CD4-positive, alpha-beta T cell treated with Interleukin-15 for 1 hour (primary cell): ENCODE results near the gene CNPPD1.

Source experiments
- DNase-seq: peaks from one replicate; pipeline ENCODE4 v3.0.0-alpha.2; 2020

CNPPD1 gene

DNA sequence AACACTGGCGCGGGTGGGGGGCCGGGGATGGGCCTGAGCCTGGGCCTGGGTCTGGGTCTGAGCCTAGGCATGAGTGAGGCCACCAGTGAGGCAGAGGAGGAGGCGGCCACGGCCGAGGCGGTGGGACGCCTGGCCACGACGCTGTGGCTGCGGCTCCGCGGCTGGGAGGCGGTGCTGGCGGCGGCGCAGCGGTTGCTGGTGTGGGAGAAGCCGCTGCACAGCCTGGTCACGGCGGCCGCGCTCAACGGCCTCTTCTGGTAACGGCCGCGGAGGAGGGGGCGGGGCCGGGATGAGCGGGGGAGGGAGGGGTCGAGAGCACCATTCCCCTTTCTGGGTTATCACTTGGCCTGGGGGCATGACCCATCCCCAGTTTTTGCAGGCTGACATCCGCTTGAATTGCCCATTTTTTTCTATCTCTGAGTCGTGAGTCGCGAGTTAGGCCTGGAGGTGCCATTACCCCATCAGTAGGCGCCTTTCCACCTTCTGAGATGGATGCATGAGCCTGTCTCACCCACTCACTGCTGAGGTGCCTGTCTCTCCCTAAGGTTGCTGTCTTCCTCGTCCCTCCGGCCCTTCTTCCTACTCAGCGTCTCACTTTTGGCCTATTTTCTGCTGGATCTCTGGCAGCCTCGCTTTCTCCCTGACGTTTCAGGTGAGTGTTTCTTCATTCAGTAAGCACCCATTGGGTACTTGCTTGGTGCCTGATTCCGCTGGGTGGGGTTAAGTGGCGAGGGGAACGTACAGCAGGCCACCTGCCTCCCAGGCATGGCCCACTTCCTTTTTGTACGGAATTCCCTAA lies 1.9 kb upstream of the CNPPD1 start:
- DNase-seq, result no peak

- peak; percentile 92 for DNase-seq
These were observed 1.0 kb upstream of the CNPPD1 start, which contains the start of gene RETREG2 for GRCh38 chr2:219177552-219178376. TSS of gene RETREG2 (plus strand) at chr2:219178275. CDS start at chr2:219178353, 78 bp downstream.

- DNase-seq, result peak; percentile 69
These were observed 552 bp downstream of the CNPPD1 start for GRCh38 chr2:219175928-219176817.

DNA sequence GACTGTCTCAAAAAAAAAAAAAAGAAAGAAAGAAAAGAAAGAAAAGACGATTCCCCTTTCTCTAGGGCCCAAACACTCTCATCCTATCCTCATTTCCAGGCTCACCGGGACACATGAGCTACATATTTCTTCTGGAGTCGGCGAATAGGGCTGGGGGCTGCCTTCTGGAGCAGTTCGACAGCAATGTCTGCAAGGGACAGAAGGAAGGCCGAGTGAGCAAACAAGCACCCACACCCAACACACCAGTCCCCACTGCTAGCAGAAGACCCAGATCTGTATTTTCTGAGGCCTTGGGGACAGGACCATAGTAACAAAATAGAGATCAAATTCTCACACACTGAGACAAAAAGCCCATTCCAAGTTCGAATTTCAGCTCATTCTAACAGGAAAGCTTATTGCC lies 1.2 kb downstream of the CNPPD1 start:
- no peak for DNase-seq

DNA sequence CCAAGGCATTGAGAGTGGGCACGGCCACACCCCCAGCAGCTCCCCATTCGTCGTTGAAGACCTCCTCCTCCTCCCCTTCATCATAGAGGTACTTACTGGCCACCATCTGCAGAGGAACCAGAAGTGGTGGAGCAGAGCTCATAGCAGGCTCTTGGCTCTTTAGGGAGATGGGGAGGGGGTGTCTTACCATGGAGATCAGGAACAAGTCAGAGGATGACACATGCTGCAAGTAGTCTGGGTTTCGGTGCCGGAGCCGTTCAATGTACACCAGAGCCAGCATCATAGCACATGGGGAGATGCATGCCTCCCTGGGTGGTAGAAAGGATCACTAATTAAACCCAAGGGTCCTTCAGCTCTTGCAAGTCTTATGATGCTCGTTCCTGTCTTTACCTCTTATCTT lies 1.9 kb downstream of the CNPPD1 start:
- DNase-seq, result no peak

DNA sequence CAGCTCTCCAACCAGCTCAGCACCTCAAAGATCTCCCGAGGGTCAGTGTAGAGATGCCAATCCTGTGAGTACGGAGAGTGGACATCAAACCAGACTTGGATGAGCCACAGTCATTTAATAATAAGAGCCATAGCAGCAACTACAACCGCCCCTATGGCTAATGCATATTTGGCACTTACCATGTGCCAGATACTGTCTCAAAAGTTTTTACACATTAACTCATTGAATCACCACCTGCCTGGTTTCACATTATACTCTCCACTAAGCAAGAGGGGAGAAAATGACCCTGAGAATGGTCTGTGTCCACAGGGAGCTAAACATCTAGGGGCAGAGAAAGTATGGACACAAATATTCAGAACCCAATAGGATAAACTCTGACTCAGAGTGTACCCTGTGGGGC lies 2.6 kb downstream of the CNPPD1 start:
- DNase-seq, result no peak

DNA sequence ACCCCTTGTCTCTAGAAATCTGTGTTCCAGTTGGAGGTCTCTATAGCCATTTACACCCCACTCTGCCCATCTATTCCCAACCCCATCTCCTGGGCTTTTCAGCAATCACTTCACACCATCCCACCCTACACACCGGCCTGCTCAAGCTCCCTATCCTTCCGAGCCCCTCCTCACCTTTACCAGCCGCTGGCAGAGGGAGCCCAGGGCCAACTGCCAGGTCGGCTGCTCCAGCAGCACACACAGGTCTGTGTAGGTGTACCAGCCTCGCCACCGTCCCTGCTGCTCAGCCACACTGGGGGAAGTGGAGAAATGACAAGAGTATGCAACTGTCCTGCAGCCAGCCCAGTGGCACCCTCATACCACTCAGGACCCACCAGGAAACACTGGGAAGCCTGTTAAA lies 3.5 kb downstream of the CNPPD1 start:
- DNase-seq, result no peak

- DNase-seq, result no peak
These were observed 4.2 kb downstream of the CNPPD1 start for GRCh38 chr2:219172231-219173154.

- DNase-seq, result no peak
These were observed 5.5 kb downstream of the CNPPD1 start for GRCh38 chr2:219171231-219171651.

DNA sequence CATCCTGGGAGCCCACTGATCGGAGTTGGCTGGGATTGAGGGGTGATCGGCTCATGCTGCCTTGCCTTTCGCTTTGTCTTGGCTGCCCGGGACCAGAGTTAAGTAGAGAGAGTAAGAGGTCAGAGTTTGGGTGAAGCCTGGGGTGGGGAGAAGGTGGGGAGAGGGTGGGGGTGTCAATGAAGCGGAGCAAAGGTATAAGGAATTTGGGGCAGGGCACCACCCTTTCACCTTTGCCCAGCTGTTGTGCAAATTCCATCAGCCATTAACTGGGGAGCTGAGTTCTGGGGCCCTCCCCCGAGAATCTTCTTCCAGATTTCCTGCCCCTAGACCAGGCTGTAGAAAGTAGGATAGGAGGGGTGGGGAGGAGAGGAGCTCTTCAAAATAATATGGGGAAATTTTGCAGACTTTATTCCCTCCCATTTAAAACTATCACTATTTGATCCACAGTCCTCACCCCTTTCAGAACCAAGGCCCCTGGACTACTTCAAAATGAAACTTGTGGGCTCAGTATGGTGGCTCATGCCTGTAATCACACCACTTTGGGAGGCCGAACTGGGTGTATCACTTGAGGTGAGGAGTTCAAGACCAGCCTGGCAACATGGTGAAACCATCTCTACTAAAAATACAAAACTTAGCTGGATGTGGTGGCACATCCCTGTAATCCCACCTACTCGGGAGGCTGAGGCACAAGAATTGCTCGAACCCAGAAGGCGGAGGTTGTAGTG lies 6.6 kb downstream of the CNPPD1 start, which contains the start of gene SLC23A3:
TSS of gene SLC23A3 (minus strand) at position 100 of the 725 bp plus-strand sequence. CDS start at position 55, 45 bp downstream.
- no peak for DNase-seq

GRCh38 chr2:219168932-219169331 lies 7.8 kb downstream of the CNPPD1 start:
- DNase-seq, result no peak

DNA sequence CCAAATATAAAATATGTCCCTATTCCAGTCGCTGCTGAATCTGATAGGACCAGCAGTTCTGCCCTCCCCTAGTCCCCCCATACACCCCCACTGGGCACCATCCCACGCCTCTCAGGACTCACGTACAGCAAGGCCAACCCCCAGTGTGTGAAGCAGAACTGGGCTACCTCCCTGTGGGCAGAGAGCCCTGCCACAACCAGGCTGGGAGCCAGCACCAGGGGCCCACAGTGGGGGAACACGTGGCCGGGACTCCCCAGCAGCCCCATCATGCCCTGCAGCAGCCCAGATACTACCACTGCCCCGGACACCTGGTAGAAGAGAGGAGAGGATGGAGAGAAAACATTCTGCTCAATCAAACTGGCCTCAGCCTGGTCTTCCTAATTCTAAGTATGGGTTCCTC lies 8.2 kb downstream of the CNPPD1 start:
- no peak for DNase-seq

GRCh38 chr2:219167997-219168396 lies 8.7 kb downstream of the CNPPD1 start:
- no peak for DNase-seq

DNA sequence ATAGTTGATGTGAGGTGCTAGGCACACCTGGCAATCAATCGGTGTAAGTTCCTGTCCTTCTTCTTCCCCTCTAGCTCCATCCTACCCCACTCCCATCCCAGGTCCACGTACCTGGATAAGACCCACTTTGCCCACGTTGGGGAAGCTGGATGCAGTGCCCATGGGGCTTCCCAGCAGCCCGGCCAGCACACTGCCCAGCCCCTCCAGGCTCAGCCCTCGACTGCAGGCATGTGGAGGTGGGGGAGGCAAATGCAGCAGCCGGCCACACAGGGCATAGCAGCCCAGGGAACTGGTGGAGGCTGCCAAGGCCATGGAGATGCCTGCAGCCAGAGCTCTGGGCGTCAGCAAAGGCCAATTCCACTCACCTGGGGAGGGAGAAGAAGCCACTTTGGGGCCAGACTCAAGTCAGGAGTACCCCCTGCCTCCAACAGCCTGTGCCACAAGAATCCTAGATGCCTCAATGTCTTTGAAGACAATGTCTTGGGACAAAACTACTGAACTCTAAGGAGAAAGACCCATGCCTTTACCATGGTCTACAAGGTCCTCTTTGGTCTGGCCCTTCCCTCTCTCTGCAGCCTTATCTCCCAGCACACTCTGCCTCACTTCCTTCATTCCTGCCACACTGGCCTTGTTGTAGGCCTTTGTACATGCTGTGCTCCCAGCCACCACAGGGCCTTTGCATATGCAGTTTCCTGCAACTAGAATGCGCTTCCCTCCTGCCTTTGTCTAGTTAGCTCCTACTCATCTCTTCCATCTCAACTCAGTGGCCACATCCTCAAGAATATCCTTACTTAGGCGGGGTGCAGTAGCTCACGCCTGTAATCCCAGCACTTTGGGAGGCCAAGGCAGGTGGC lies 11.4 kb downstream of the CNPPD1 start:
- no peak for DNase-seq

DNA sequence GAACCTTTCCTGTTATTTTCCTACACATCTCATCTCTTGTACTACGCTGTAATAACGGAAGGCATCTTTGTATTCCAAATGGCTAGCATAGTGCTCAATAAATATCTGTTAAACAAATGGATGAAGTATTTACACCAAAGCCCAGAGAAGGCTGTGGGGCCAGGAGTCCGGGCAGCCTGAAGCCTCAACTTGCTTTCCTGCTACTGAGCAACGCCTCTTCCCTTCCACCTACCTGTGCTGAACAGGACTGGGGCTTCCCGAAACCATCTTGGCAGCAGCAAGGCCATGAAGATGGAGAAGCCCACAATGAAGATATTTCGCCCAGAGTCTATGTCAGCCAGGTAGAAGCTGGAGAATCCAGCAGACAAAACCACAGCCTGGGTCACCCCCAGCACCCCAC lies 13.6 kb downstream of the CNPPD1 start:
- no peak for DNase-seq

DNA sequence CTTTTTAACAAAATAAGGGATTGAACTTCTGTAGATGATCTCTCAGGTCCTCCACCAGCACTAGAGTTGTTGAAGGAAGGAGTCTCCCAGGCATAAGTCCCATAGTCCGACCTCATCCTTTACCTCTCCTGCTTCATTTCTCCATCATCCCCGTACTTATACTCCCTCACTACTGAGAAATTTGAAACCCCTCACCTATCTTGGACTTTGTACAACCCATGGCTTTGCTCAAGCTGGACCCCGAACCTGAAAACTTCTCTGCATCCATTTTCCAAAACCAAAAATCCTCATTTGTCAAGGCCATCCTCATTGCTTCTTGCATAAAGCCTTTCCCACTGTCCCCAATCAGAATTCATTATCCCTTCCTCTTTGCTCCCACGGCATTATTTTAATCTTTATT lies 15.6 kb downstream of the CNPPD1 start:
- no peak for DNase-seq

DNA sequence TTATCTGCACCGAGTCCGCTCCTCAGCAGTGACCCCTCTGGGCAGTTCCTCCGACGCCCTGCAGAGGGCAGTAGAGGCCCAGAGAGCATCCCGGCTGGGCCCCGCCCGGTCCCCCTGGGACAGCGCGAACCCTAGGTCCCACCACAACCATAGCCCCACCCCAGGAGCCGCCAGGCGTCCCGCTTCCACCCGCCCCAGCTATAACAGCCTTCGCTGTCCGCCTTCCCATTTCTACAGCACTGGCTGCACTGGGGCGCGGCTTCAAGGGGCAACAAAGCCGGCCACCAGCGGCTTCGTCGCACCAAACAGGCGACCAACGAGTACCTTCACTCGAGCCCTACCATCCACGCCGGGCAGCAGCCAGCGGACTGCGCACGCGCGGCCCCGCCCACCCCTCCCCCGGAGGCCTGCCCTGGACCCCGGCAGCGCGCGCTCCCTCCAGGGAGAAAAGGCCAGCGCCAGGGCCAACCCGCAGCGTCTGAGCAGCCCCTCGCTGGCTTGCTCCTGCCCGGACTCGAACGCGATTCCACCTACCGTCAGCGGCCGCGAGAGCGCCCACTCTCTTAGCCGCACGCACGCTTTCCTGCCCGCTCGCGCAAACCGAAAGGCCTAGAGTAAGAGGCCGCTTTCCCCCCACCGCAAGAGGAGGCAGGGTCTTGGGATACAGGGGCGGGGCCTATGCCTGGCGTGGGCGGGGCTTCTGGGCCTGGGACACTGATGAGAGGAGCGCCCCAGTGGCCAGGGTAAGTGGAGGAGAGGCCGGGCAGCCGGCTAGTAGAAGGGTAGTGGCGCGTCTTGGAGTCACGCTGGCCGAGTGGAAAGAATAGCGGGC lies 16.3 kb downstream of the CNPPD1 start, which contains the start of gene NHEJ1:
TSS of gene NHEJ1 (minus strand) at position 630 of the 832 bp plus-strand sequence. CDS start 2,453 bp downstream, outside the sequence.
- DNase-seq, result peak; percentile 92

DNA sequence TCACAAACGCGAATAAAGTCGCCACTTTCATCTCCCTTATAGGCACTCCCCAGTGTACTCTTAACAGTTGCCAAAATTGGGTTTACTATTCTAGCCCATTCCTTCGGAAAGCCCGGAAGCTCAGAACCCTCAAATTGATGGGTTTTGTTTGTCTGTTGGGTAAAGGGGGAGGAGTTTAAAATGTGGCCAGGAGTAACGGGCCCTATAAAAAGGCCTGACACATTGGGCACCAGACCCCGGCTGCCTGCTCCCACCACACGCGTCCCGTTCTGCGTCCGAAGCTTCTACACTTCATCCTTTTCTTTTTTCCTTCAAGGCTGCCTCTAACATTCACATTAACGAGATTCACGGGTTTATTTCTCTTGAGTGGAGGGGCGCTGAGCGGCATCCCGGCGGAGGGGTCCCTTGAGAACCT lies 16.9 kb downstream of the CNPPD1 start:
- no peak for DNase-seq

DNA sequence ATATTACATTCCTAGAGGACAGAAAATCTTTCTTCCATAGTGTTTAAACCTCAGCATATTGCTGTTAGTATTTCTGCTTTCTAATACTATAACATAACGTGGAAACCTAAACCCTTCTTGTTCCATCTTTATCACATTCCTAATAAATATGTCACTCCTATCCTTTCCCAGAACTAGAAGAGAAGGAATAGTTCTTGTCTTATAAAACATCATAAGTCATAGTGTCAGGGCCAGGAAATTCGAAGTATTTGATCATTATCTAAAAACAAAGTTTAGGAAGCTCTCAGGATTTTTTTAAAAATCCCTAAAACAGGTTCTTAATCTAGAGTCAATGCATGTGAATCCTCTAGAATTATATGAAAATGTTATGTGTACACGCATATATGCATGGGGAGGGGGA lies 18.1 kb downstream of the CNPPD1 start:
- no peak for DNase-seq
